Suprapubic skin (tissue), 4 donors: ENCODE results near the gene PCDH15. TPM values are rescaled to one million over a fixed set of nuclear protein-coding genes. Genes with fewer than 3 reads are reported as not detected.

ENCODE experiments used
- DNase-seq, 2 donors: peaks; one replicate each; pipeline ENCODE4 v3.0.0-alpha.2; 2019; ENCODE audit warnings: low spot score in 2 of 2
- H3K27ac ChIP-seq: fragments of 200-600 bp; sonication (generic); one replicate; pipeline ENCODE4 v1.5.1; 2019
- H3K27me3 ChIP-seq: fragments of 200-600 bp; sonication (generic); one replicate; pipeline ENCODE4 v1.5.1; 2019
- H3K36me3 ChIP-seq: fragments of 200-600 bp; sonication (generic); one replicate; pipeline ENCODE4 v1.5.1; 2019
- H3K4me1 ChIP-seq: fragments of 200-600 bp; sonication (generic); one replicate; pipeline ENCODE4 v1.5.1; 2019
- H3K4me3 ChIP-seq: fragments of 200-600 bp; sonication (generic); one replicate; pipeline ENCODE4 v1.5.1; 2019; ENCODE audit warnings: mild to moderate bottlenecking
- H3K9me3 ChIP-seq: fragments of 200-600 bp; sonication (generic); one replicate; pipeline ENCODE4 v1.5.1; 2019
- CTCF ChIP-seq, 2 donors: fragments of 200-600 bp in 1 of 2; fragments of 450-650 bp in 1 of 2; sonication (generic) in 1 of 2; IDR thresholded peaks; one replicate each; pipeline ENCODE4 v1.5.1; 2016 to 2019; ENCODE audit warnings: antibody characterized with exemption in 2 of 2, mild to moderate bottlenecking in 1 of 2, moderate library complexity in 1 of 2
- EP300 ChIP-seq: sonication (generic); formaldehyde crosslinking; IDR thresholded peaks from one replicate; pipeline ENCODE4 v1.6.1; 2017; ENCODE audit warnings: antibody characterized with exemption
- POLR2A ChIP-seq, 2 donors: fragments of 450-650 bp; IDR thresholded peaks; one replicate each; pipeline ENCODE4 v1.6.1; 2017; ENCODE audit warnings: antibody characterized with exemption in 2 of 2, mild to moderate bottlenecking in 2 of 2, moderate library complexity in 2 of 2
- POLR2AphosphoS5 ChIP-seq, 3 donors: sonication (generic); formaldehyde crosslinking; IDR thresholded peaks; one replicate each; pipeline ENCODE4 v1.6.1; 2017; ENCODE audit warnings: antibody characterized with exemption in 3 of 3
- WGBS: methylation state at CpG from one replicate; pipeline ENCODE4 v1.1.5; 2018; 5-methylcytosine and 5-hydroxymethylcytosine counted together
- total RNA-seq, 4 donors: library from RNA; depleted of rRNA; stranded (reverse); fragments of >200 nt; gene quantifications; one replicate each; pipeline ENCODE4 v1.1.0, GENCODE V29; 2016

The PCDH15 gene
- total RNA-seq, result under 1 TPM in 1 of 4 donors, not detected in 3; 0.11 TPM

DNA sequence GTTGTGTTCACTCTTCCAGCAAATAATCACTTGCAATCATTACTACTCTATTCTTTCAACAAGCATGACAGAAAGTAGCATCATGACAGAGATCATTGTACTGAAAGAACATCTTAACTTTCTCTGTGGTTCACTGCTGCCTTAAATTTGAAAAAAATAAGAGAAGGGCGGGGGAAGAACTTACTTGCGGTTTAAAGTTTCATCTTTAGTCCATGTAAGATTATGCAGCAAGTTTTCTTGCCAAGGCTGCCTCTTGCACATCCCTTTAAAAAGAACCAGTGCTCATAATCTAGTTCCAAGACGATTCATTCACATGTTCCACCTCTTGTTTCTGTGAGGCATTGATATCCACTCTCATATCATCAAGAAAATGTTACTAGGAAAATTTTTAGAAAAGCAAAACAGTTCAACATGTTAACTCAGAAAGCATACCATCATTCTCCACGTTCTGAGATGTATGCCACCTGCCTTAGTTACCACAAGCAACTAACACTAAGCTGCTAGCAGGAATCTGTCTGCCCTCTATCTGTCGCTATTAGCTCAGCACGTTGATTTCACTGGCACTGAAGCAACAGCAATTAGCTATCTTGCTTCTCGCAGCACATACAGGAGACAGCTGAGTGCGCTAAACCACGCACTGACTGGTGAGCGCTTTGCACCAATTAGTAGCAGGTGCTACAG lies at the start of gene PCDH15:
PCDH15 (minus strand) TSS at position 491 of the 681 bp plus-strand sequence. CDS start 136,969 bp downstream, outside the sequence.
- TF ChIP-seq POLR2AphosphoS5 (IDR thresholded peaks at IDR 0.05) (no peak), EP300 (no peak), POLR2A (IDR thresholded peaks at IDR 0.05) (no peak), CTCF (IDR thresholded peaks at IDR 0.05) (no peak)
- H3K9me3 ChIP-seq, result no peaks in the 10 kb centered on the region
- WGBS, result 16% methylated on average over 10 of the region's 10 CpGs
- no peak within 1 kb of the TSS for H3K4me3 ChIP-seq
- no peaks in the 10 kb centered on the region for H3K27me3 ChIP-seq
- H3K27ac ChIP-seq, result no peak within 1 kb of the TSS
- no peaks in the 10 kb centered on the region for H3K36me3 ChIP-seq
- DNase-seq, result no peak
- no peaks in the 10 kb centered on the region for H3K4me1 ChIP-seq

- no peaks in the 10 kb centered on the region for H3K9me3 ChIP-seq
- DNase-seq, result no peak
Measured at GRCh38 chr10:54843932-54844331, 42.9 kb upstream of the PCDH15 start.

GRCh38 chr10:54843085-54843646 lies 42.1 kb upstream of the PCDH15 start:
- 19% methylated on average over 5 of the region's 5 CpGs for WGBS
- Histone ChIP-seq H3K4me3 (no peak overlapping the region), H3K27ac (no peak overlapping the region), H3K27me3 (no peaks in the 10 kb centered on the region), H3K9me3 (no peaks in the 10 kb centered on the region), H3K36me3 (no peaks in the 10 kb centered on the region), H3K4me1 (no peaks in the 10 kb centered on the region)
- TF ChIP-seq EP300 (no peak), CTCF (IDR thresholded peaks at IDR 0.05) (no peak), POLR2AphosphoS5 (IDR thresholded peaks at IDR 0.05) (no peak), POLR2A (IDR thresholded peaks at IDR 0.05) (no peak)
- no peak for DNase-seq

More at GRCh38 chr10:54843932-54844331, 42.9 kb upstream of the PCDH15 start:
- Histone ChIP-seq H3K27ac (no peak overlapping the region), H3K4me3 (no peak overlapping the region), H3K27me3 (no peaks in the 10 kb centered on the region), H3K4me1 (no peaks in the 10 kb centered on the region), H3K36me3 (no peaks in the 10 kb centered on the region)
- TF ChIP-seq EP300 (no peak), POLR2AphosphoS5 (IDR thresholded peaks at IDR 0.05) (no peak), CTCF (IDR thresholded peaks at IDR 0.05) (no peak), POLR2A (IDR thresholded peaks at IDR 0.05) (no peak)

- H3K27me3 ChIP-seq, result no peaks in the 10 kb centered on the region
- H3K9me3 ChIP-seq, result no peaks in the 10 kb centered on the region
- H3K36me3 ChIP-seq, result no peaks in the 10 kb centered on the region
- no peaks in the 10 kb centered on the region for H3K4me1 ChIP-seq
- DNase-seq, result no peak
- no peak overlapping the region for H3K27ac ChIP-seq
- H3K4me3 ChIP-seq, result no peak overlapping the region
- TF ChIP-seq POLR2AphosphoS5 (IDR thresholded peaks at IDR 0.05) (no peak), CTCF (IDR thresholded peaks at IDR 0.05) (no peak), EP300 (no peak), POLR2A (IDR thresholded peaks at IDR 0.05) (no peak)
- WGBS, result 82% methylated on average over 5 of the region's 5 CpGs
Measured at GRCh38 chr10:54837479-54837878, 36.4 kb upstream of the PCDH15 start.

DNA sequence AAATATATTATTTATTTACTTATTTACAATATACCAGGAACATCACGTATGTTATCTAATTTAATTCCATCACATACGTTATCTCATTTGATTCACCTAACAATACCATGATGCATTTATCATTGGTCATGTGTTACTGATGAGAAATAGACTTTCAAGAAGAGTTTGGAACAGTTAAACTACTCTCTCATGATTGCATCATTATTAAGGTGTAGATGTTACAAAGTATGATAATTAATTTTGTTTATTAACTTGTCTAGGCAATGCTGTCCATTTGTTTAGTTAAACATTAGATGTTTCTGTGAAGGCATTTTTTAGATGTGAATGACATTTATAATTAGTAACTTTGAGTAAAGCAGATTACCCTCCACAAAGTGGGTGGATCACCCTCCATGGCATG lies 32.0 kb upstream of the PCDH15 start:
- Histone ChIP-seq H3K9me3 (no peaks in the 10 kb centered on the region), H3K36me3 (no peaks in the 10 kb centered on the region), H3K4me3 (no peak overlapping the region), H3K27ac (no peak overlapping the region), H3K27me3 (no peaks in the 10 kb centered on the region), H3K4me1 (no peaks in the 10 kb centered on the region)
- 40% methylated on average over 2 of the region's 2 CpGs for WGBS
- DNase-seq, result no peak
- TF ChIP-seq POLR2AphosphoS5 (IDR thresholded peaks at IDR 0.05), result no peak
- no peak for TF ChIP-seq POLR2A (IDR thresholded peaks at IDR 0.05)
- no peak for TF ChIP-seq EP300
- TF ChIP-seq CTCF (IDR thresholded peaks at IDR 0.05), result no peak
